H1 (cell line): ENCODE results near the gene CBLN3. TPM values are rescaled to one million over a fixed set of nuclear protein-coding genes. Genes with fewer than 3 reads are reported as not detected.
A peak's percentile ranks its signal among the peaks of the same experiment; 100 is the strongest.

Experiments
- CTCF ChIA-PET: fragments of 300-600 bp; sonication (Branson Sonifier 250); formaldehyde crosslinking; loops from one replicate; lab custom pipeline; 2021; ENCODE audit not compliant: partially characterized antibody; lab: Charles Lee
- POLR2A ChIA-PET: fragments of 300-600 bp; sonication (Branson Sonifier 250); formaldehyde crosslinking; loops from one replicate; lab custom pipeline; 2021; ENCODE audit warnings: inconsistent platforms; ENCODE audit not compliant: partially characterized antibody; lab: Charles Lee
- DNase-seq, 2 experiments: peaks; one replicate each; pipeline versions ENCODE4 v3.0.0 to v3.0.0-alpha.2; 2010 to 2022; ENCODE audit warnings: low spot score in 2 of 2, low read depth in 1 of 2, mixed read lengths in 1 of 2
- FAIRE-seq: peaks from 2 replicates; lab custom pipeline; 2011; peaks lifted over from hg19 to GRCh38; lab: Jason Lieb, UNC
- H2AFZ ChIP-seq: 2 replicates; pipeline ENCODE4 v1.8.1; 2012; ENCODE audit warnings: low read length, inconsistent platforms
- H2AK5ac ChIP-seq: 2 replicates; pipeline ENCODE4 v1.6.1; 2013; ENCODE audit warnings: low read depth, low read length
- H2BK120ac ChIP-seq: replicated peaks from 2 replicates; pipeline ENCODE3; 2013; ENCODE audit warnings: low read depth, low read length, inconsistent platforms
- H2BK12ac ChIP-seq: 2 replicates; pipeline ENCODE4 v1.6.1; 2013; ENCODE audit warnings: low read depth, low read length
- H2BK15ac ChIP-seq: 2 replicates; pipeline ENCODE4 v1.6.1; 2013; ENCODE audit warnings: low read length
- H2BK20ac ChIP-seq: 2 replicates; pipeline ENCODE4 v1.6.1; 2013; ENCODE audit warnings: low read length
- H2BK5ac ChIP-seq: 2 replicates; pipeline ENCODE4 v1.6.1; 2013; ENCODE audit warnings: low read depth, low read length
- H3K14ac ChIP-seq: 2 replicates; pipeline ENCODE4 v1.6.1; 2013; ENCODE audit warnings: inconsistent platforms; ENCODE audit not compliant: insufficient read length
- H3K18ac ChIP-seq: 2 replicates; pipeline ENCODE4 v1.6.1; 2013; ENCODE audit warnings: low read length; ENCODE audit errors: extremely low read depth
- H3K23ac ChIP-seq: 2 replicates; pipeline ENCODE4 v1.6.1; 2013; ENCODE audit warnings: inconsistent platforms; ENCODE audit not compliant: insufficient read length
- H3K23me2 ChIP-seq: 2 replicates; pipeline ENCODE4 v1.6.1; 2013; ENCODE audit warnings: low read depth, low read length
- H3K27ac ChIP-seq: 2 replicates; pipeline ENCODE4 v1.6.1; 2011; ENCODE audit warnings: low read depth, low read length, inconsistent platforms
- H3K27me3 ChIP-seq, 4 experiments: replicated peaks in 1 of 4; 1 replicate in 1 of 4; 2 replicates in 3 of 4; pipeline versions ENCODE4 v1.6.1 to v1.8.1; 2011 to 2013; ENCODE audit warnings: low read length in 3 of 4, mild to moderate bottlenecking in 3 of 4, inconsistent platforms in 2 of 4, mixed read lengths in 2 of 4, moderate library complexity in 1 of 4; ENCODE audit not compliant: control insufficient read depth in 3 of 4, insufficient read depth in 3 of 4; ENCODE audit errors: extremely low read depth in 1 of 4
- H3K36me3 ChIP-seq, 4 experiments: 2 replicates each; pipeline versions ENCODE4 v1.6.1 to v1.8.1; 2011 to 2013; ENCODE audit warnings: mild to moderate bottlenecking in 4 of 4, low read length in 3 of 4, moderate library complexity in 2 of 4, control low read depth in 1 of 4, inconsistent platforms in 1 of 4; ENCODE audit not compliant: insufficient read depth in 4 of 4, control insufficient read depth in 2 of 4
- H3K4ac ChIP-seq: replicated peaks from 2 replicates; pipeline ENCODE3; 2013; ENCODE audit warnings: low read length, low read depth, mixed read lengths, inconsistent platforms; ENCODE audit not compliant: insufficient read length
- H3K4me1 ChIP-seq, 4 experiments: replicated peaks in 1 of 4; 1 replicate in 1 of 4; 2 replicates in 3 of 4; pipeline versions ENCODE4 v1.6.1 to v1.8.1; 2011 to 2013; ENCODE audit warnings: low read length in 3 of 4, inconsistent platforms in 2 of 4, mixed read lengths in 1 of 4; ENCODE audit not compliant: insufficient read depth in 4 of 4, control insufficient read depth in 3 of 4
- H3K4me2 ChIP-seq, 2 experiments: 2 replicates each; pipeline versions ENCODE4 v1.6.1 to v1.8.1; 2011 to 2013; ENCODE audit warnings: low read depth in 2 of 2, low read length in 2 of 2, control low read depth in 1 of 2, inconsistent platforms in 1 of 2, mild to moderate bottlenecking in 1 of 2; ENCODE audit not compliant: insufficient read depth in 1 of 2
- H3K4me3 ChIP-seq, 4 experiments: fragments of 200-600, 300-600 bp in 1 of 4; sonication (generic), shearing (Covaris generic), sonication (Bioruptor Twin) in 1 of 4; 2 replicates each; pipeline versions ENCODE4 v1.5.1 to v1.8.1; 2011 to 2016; ENCODE audit warnings: low read length in 4 of 4, low read depth in 3 of 4, control low read depth in 2 of 4, inconsistent platforms in 2 of 4, mild to moderate bottlenecking in 2 of 4, mixed read lengths in 1 of 4, moderate library complexity in 1 of 4; ENCODE audit not compliant: insufficient read depth in 2 of 4; ENCODE audit errors: extremely low read depth in 1 of 4
- H3K56ac ChIP-seq: replicated peaks from 2 replicates; pipeline ENCODE3; 2013; ENCODE audit warnings: low read depth, mild to moderate bottlenecking, mixed read lengths, low read length, inconsistent platforms; ENCODE audit not compliant: insufficient read length
- H3K79me1 ChIP-seq: 2 replicates; pipeline ENCODE4 v1.6.1; 2013; ENCODE audit warnings: low read depth, low read length, control low read depth
- H3K79me2 ChIP-seq, 2 experiments: 2 replicates each; pipeline versions ENCODE4 v1.6.1 to v1.8.1; 2012 to 2013; ENCODE audit warnings: low read length in 2 of 2, mild to moderate bottlenecking in 2 of 2, inconsistent platforms in 1 of 2; ENCODE audit not compliant: insufficient read depth in 2 of 2, control insufficient read depth in 1 of 2
- H3K9ac ChIP-seq, 4 experiments: replicated peaks in 1 of 4; 1 replicate in 1 of 4; 2 replicates in 3 of 4; pipeline versions ENCODE4 v1.6.1 to v1.8.1; 2011 to 2013; ENCODE audit warnings: low read depth in 3 of 4, low read length in 3 of 4, control low read depth in 2 of 4, mild to moderate bottlenecking in 2 of 4, moderate library complexity in 2 of 4, inconsistent platforms in 1 of 4; ENCODE audit errors: extremely low read depth in 1 of 4
- H3K9me3 ChIP-seq, 2 experiments: 2 replicates each; pipeline versions ENCODE4 v1.6.1 to v1.8.1; 2012 to 2013; ENCODE audit warnings: mild to moderate bottlenecking in 2 of 2, moderate library complexity in 2 of 2, control low read depth in 1 of 2, inconsistent platforms in 1 of 2, low read depth in 1 of 2, low read length in 1 of 2, mixed read lengths in 1 of 2; ENCODE audit not compliant: insufficient read depth in 2 of 2
- H4K20me1 ChIP-seq, 2 experiments: replicated peaks in 1 of 2; 2 replicates each; pipeline versions ENCODE3 to v1.8.1; 2011 to 2013; ENCODE audit warnings: inconsistent platforms in 2 of 2, low read length in 2 of 2, mild to moderate bottlenecking in 1 of 2; ENCODE audit not compliant: insufficient read depth in 2 of 2, control insufficient read depth in 1 of 2
- H4K5ac ChIP-seq: 2 replicates; pipeline ENCODE4 v1.6.1; 2013; ENCODE audit warnings: low read length, low read depth, mixed read lengths, inconsistent platforms; ENCODE audit not compliant: insufficient read length
- H4K8ac ChIP-seq: 2 replicates; pipeline ENCODE4 v1.8.0; 2013; ENCODE audit warnings: mild to moderate bottlenecking, moderate library complexity, low read length, inconsistent platforms; ENCODE audit not compliant: insufficient read depth; ENCODE audit errors: extremely low read depth
- H4K91ac ChIP-seq: replicated peaks from 2 replicates; pipeline ENCODE3; 2013; ENCODE audit warnings: low read length, mixed read lengths, inconsistent platforms; ENCODE audit not compliant: insufficient read length
- ASH2L ChIP-seq: fragments of 200-600, 300-600 bp; sonication (generic); IDR thresholded peaks from one replicate; pipeline ENCODE4 v1.7.1; 2017; ENCODE audit warnings: low read length
- CHD2 ChIP-seq: IDR thresholded peaks from 2 replicates; pipeline ENCODE4 v1.6.1; 2012; ENCODE audit warnings: low read length, improper control_type of control experiment
- CTCF ChIP-seq, 3 experiments: IDR thresholded peaks; 1 replicate in 2 of 3; 2 replicates in 1 of 3; pipeline versions ENCODE4 v1.5.1 to v1.6.1; 2011; ENCODE audit warnings: low read length in 3 of 3, mild to moderate bottlenecking in 3 of 3, inconsistent platforms in 2 of 3, low read depth in 1 of 3, moderate library complexity in 1 of 3; ENCODE audit not compliant: insufficient read depth in 1 of 3; ENCODE audit errors: control extremely low read depth in 1 of 3
- EZH2 ChIP-seq: fragments of 200-600 bp; sonication (generic); IDR thresholded peaks from 2 replicates; pipeline ENCODE4 v1.7.1; 2012; ENCODE audit warnings: low read depth, mild to moderate bottlenecking, moderate library complexity, low read length, inconsistent platforms; ENCODE audit not compliant: severe bottlenecking
- KDM1A ChIP-seq: fragments of 200-600, 300-600 bp; sonication (generic); IDR thresholded peaks from 2 replicates; pipeline ENCODE4 v1.7.1; 2016; ENCODE audit warnings: mild to moderate bottlenecking, low read length, borderline replicate concordance
- POLR2A ChIP-seq, 2 experiments: IDR thresholded peaks; 1 replicate in 1 of 2; 2 replicates in 1 of 2; pipeline ENCODE4 v1.6.1; 2011; ENCODE audit warnings: low read depth in 2 of 2, low read length in 2 of 2, mild to moderate bottlenecking in 2 of 2; ENCODE audit errors: control extremely low read depth in 1 of 2
- SAP30 ChIP-seq: fragments of 300-600 bp; sonication (generic); IDR thresholded peaks from 2 replicates; pipeline ENCODE4 v1.7.1; 2012; ENCODE audit warnings: low read length, moderate library complexity, mild to moderate bottlenecking, inconsistent platforms; ENCODE audit not compliant: insufficient read depth, insufficient replicate concordance
- TAF1 ChIP-seq: IDR thresholded peaks from 2 replicates; pipeline ENCODE4 v1.6.1; 2011; ENCODE audit warnings: mild to moderate bottlenecking, low read depth, low read length
- YY1 ChIP-seq: IDR thresholded peaks from 2 replicates; pipeline ENCODE4 v1.6.1; 2011; ENCODE audit warnings: low read depth, mild to moderate bottlenecking, low read length
- WGBS, 2 experiments: shearing (Covaris generic) in 1 of 2; methylation state at CpG; one replicate each; pipeline versions ENCODE4 v1.1.6 to v1.1.7; 2013 to 2015; ENCODE audit warnings: low lambda C conversion rate in 2 of 2, mixed read lengths in 2 of 2, inconsistent platforms in 1 of 2, low coverage in 1 of 2, missing lambda C conversion rate in 1 of 2; ENCODE audit not compliant: insufficient replicate concordance in 2 of 2, insufficient coverage in 1 of 2, insufficient read length in 1 of 2; ENCODE audit errors: extremely low coverage in 1 of 2, missing lambda C conversion rate in 1 of 2; 5-methylcytosine and 5-hydroxymethylcytosine counted together
- polyA plus RNA-seq, 7 experiments: library from polyadenylated mRNA; depleted of rRNA in 3 of 7; stranded (reverse) in 5 of 7; unstranded in 2 of 7; fragments of >200 nt in 5 of 7; fragments of 200-250 nt in 2 of 7; gene quantifications; 1 replicate in 5 of 7; 2 replicates in 1 of 7; 4 replicates in 1 of 7; pipeline versions ENCODE4 v1.2.1 to v1.2.3, GENCODE V29; 2011 to 2013; ENCODE audit warnings: missing spikeins in 2 of 7, mixed read lengths in 2 of 7
- total RNA-seq: library from RNA; stranded (reverse); fragmentation: NEBNext Ultra II Directional; extraction: Animal tissue kit (Norgen Biotek cat#: 25700); gene quantifications from 2 replicates; pipeline ENCODE4 v1.2.1, GENCODE V29; 2021

The CBLN3 gene
- total and polyA plus RNA-seq, 2 of the 8 experiments (the other 6 are each of a cell fraction or from before 2014, with no cell fraction given): 0.54 to 1.00 TPM

DNA sequence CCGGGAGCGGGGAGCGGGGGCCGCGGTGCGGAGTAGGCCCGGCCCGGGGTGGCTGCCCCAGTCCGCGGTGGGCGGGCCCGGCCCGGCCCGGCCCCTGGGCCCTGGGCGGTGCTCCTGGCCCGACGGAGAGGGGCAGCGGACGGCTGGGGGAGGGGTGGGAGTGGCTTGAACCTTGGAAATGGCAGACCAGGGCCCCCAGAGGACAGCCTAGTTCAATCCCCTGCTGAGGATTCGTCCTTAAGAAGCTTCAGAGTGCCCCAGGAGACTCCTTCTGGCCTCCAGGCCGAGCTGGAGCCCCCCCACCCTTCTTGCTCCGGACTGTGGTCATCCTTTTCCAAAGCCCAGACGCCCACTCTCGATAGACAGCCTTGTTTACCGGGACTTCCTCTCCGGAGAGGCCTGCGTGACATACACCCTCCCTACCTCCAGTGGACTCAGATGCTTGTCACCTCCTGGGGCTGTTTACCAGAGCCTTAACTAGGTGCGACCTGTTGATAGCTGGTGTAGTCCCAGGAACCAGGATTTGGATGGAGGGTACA is 744 bp upstream of the CBLN3 start:
- Histone ChIP-seq H3K23me2 (peaks cover 5% of the 10 kb centered on the region; the same call in 1 of the 2 replicates), H3K14ac (no peak overlapping the region), H4K5ac (no peak overlapping the region), H3K23ac (no peak overlapping the region), H4K91ac (no peak overlapping the region), H3K4me1 (peaks cover 6 to 21% (median 15%) of the 10 kb centered on the region in 4 experiments), H3K4ac (no peak overlapping the region), H3K4me2 (peak overlapping the region; percentile 85 to 89), H2AK5ac (no peak overlapping the region), H3K9me3 (no peaks in the 10 kb centered on the region), H2AFZ (no peak overlapping the region), H2BK120ac (no peak overlapping the region), H3K79me2 (no peaks in the 10 kb centered on the region), H3K79me1 (no peaks in the 10 kb centered on the region), H3K18ac (no peak overlapping the region), H3K36me3 (0 out of 8 replicates have a peak, but pooled peaks cover 0 to 4% (median 0%) of the 10 kb centered on the region in 4 experiments), H3K4me3 (peak overlapping the region; percentile 52 to 76 (median 72)), H2BK15ac (no peak overlapping the region), H3K9ac (peak overlapping the region; percentile 12 to 84 (median 29); a peak in 5 of 7 replicates), H3K56ac (no peak overlapping the region), H4K8ac (no peak overlapping the region; the same call in 1 of the 2 replicates), H2BK12ac (peak overlapping the region; percentile 53; the same call in 1 of the 2 replicates), H2BK5ac (0 out of 2 replicates have a peak overlapping the region, but pooled peaks have one; percentile 15), H3K27ac (peak overlapping the region; percentile 54; the same call in 1 of the 2 replicates), H3K27me3 (peaks cover 0 to 17% (median 1%) of the 10 kb centered on the region in 4 experiments; a peak in 3 of 7 replicates), H4K20me1 (peaks cover 0 to 3% of the 10 kb centered on the region in 2 experiments), H2BK20ac (no peak overlapping the region)
- ChIA-PET POLR2A (interaction anchor here (0.6 to 5.4 kb wide), 22 partner anchors 12 to 289 kb away, joined by 3 to 46 read pairs (median 5); partner anchors contain the start of genes ADCY4, EMC9, NFATC4 and NYNRIN), CTCF (interaction anchor here (1.4 to 21.3 kb wide), 19 partner anchors 10 to 150 kb away, joined by 3 to 664 read pairs (median 21); partner anchors contain the start of genes ADCY4, CIDEB, DHRS1 and NFATC4)
- DNase-seq: peak in 1 of 2 experiments; percentile 82
- 2% methylated on average over 26 of the region's 28 CpGs; no CpG with 5 or more reads in 1 of the 2 experiments for WGBS, 2 experiments
- no peak for FAIRE-seq
- TF ChIP-seq KDM1A (no peak), CTCF (IDR thresholded peaks at IDR 0.05; ENCODE audit: control extremely low read depth in 1 of 3, insufficient read depth in 1 of 3, low read depth in 1 of 3, low read length in 3 of 3) (no peak), YY1 (0 out of 2 replicates have a peak, but pooled peaks have one; percentile 4), CHD2 (no peak), TAF1 (0 out of 2 replicates have a peak, but pooled peaks have one; percentile 21), ASH2L (peak; percentile 49), SAP30 (no peak), POLR2A (IDR thresholded peaks at IDR 0.05; ENCODE audit: control extremely low read depth in 1 of 2, low read depth in 2 of 2, low read length in 2 of 2) (peak in 1 of 2 experiments; percentile 67; a peak in 2 of 3 replicates), EZH2 (no peak)
